GM23338 (cell line): Measurements from ENCODE around the gene GPATCH3. TPM values are rescaled to one million over a fixed set of nuclear protein-coding genes. Genes with fewer than 3 reads are reported as not detected.
A peak's percentile ranks its signal among the peaks of the same experiment; 100 is the strongest.

Experiments
- ATAC-seq: fragments of 200-7000 bp; cut with Tn5 transposase; 3 replicates; pipeline ENCODE4 v1.9.1; 2020
- DNase-seq: peaks from one replicate; pipeline ENCODE4 v3.0.0-alpha.2; 2015; ENCODE audit warnings: low spot score
- H2AFZ ChIP-seq: fragments of 200-600 bp; sonication (generic); 2 replicates; pipeline ENCODE4 v1.8.0; 2016; ENCODE audit warnings: antibody characterized with exemption, mild to moderate bottlenecking, moderate library complexity
- H3F3A ChIP-seq: fragments of 200-600 bp; sonication (generic); replicated peaks from 2 replicates; pipeline ENCODE4 v1.8.0; 2017; ENCODE audit warnings: antibody characterized with exemption, mixed run types, low read depth
- H3K27ac ChIP-seq: fragments of 200-600 bp; sonication (generic); 2 replicates; pipeline ENCODE4 v1.6.1; 2016; ENCODE audit warnings: low read depth
- H3K27me3 ChIP-seq: fragments of 200-600 bp; sonication (generic); 2 replicates; pipeline ENCODE4 v1.8.0; 2016; ENCODE audit warnings: mild to moderate bottlenecking, mixed run types, moderate library complexity; ENCODE audit not compliant: insufficient read depth
- H3K36me3 ChIP-seq: fragments of 200-600 bp; sonication (generic); 2 replicates; pipeline ENCODE4 v1.8.0; 2016; ENCODE audit warnings: mild to moderate bottlenecking; ENCODE audit not compliant: insufficient read depth
- H3K4me1 ChIP-seq: fragments of 200-600 bp; sonication (generic); 2 replicates; pipeline ENCODE4 v1.8.0; 2016; ENCODE audit warnings: mild to moderate bottlenecking, moderate library complexity; ENCODE audit not compliant: insufficient read depth
- H3K4me2 ChIP-seq: fragments of 200-600 bp; sonication (generic); 2 replicates; pipeline ENCODE4 v1.7.1; 2017; ENCODE audit warnings: mixed run types
- H3K4me3 ChIP-seq: fragments of 200-600 bp; sonication (generic); 2 replicates; pipeline ENCODE4 v1.6.1; 2016; ENCODE audit warnings: mixed run types
- H3K79me2 ChIP-seq: fragments of 200-600 bp; sonication (generic); replicated peaks from 2 replicates; pipeline ENCODE4 v1.8.0; 2017; ENCODE audit warnings: mild to moderate bottlenecking; ENCODE audit not compliant: insufficient read depth
- H3K9me2 ChIP-seq: fragments of 200-600 bp; sonication (generic); 2 replicates; pipeline ENCODE4 v1.8.0; 2017; ENCODE audit not compliant: insufficient read depth
- H4K20me1 ChIP-seq: fragments of 200-600 bp; sonication (generic); replicated peaks from 2 replicates; pipeline ENCODE4 v1.8.0; 2017; ENCODE audit warnings: mild to moderate bottlenecking; ENCODE audit not compliant: insufficient read depth
- H3K27ac Mint-ChIP-seq: 2 replicates; pipeline ENCODE4 v1.8.0; 2020; ENCODE audit warnings: inconsistent platforms, mild to moderate bottlenecking, moderate library complexity, mixed read lengths
- H3K27me3 Mint-ChIP-seq: 3 replicates; pipeline ENCODE4 v1.8.0; 2022; ENCODE audit warnings: low read depth, mild to moderate bottlenecking, moderate library complexity, mixed read lengths, inconsistent platforms; ENCODE audit not compliant: insufficient read depth, poor library complexity
- H3K36me3 Mint-ChIP-seq: 3 replicates; pipeline ENCODE4 v1.8.0; 2021; ENCODE audit warnings: low read depth, mild to moderate bottlenecking, inconsistent platforms, moderate library complexity, mixed read lengths
- H3K4me1 Mint-ChIP-seq: 3 replicates; pipeline ENCODE4 v1.8.0; 2020; ENCODE audit warnings: mild to moderate bottlenecking, inconsistent platforms, mixed read lengths
- H3K4me3 Mint-ChIP-seq: 3 replicates; pipeline ENCODE4 v1.8.0; 2021; ENCODE audit warnings: moderate library complexity, mild to moderate bottlenecking, inconsistent platforms, mixed read lengths
- H3K9me3 Mint-ChIP-seq: 3 replicates; pipeline ENCODE4 v1.8.0; 2020; ENCODE audit warnings: moderate library complexity, mild to moderate bottlenecking, inconsistent platforms, mixed read lengths
- CREB1 ChIP-seq: fragments of 250-450 bp; sonication (Bioruptor Pico); IDR thresholded peaks from 2 replicates; pipeline ENCODE4 v1.5.0; 2020; ENCODE audit warnings: low read depth, mild to moderate bottlenecking, moderate library complexity
- NANOG ChIP-seq: IDR thresholded peaks from 2 replicates; pipeline ENCODE4 v1.6.1; 2016; ENCODE audit warnings: antibody characterized with exemption, borderline replicate concordance
- POLR2AphosphoS5 ChIP-seq: IDR thresholded peaks from 2 replicates; pipeline ENCODE4 v1.6.1; 2016; ENCODE audit warnings: antibody characterized with exemption, low read depth
- STAT1 ChIP-seq: IDR thresholded peaks from one replicate; pipeline ENCODE4 v1.6.1; 2016; ENCODE audit warnings: antibody characterized with exemption; ENCODE audit not compliant: unreplicated experiment
- long read RNA-seq: library from polyadenylated mRNA; unstranded; transcript quantifications from one replicate; pipeline ENCODE4 v2.0.0, GENCODE V29; 2020; ENCODE audit not compliant: unreplicated experiment
- polyA plus RNA-seq: library from polyadenylated mRNA; unstranded; fragments of >200 nt; fragmentation: Nextera tagmentation; extraction: Ambion mirVana; gene quantifications from 2 replicates; pipeline ENCODE4 v1.2.1, GENCODE V29; 2016
- total RNA-seq: library from RNA; depleted of rRNA; stranded (reverse); fragments of >200 nt; shearing (Covaris generic); gene quantifications from 2 replicates; pipeline ENCODE4 v1.2.3, GENCODE V29; 2014; rRNA removed
- TF ChIP-seq, protein P1 (sequence below): IDR thresholded peaks from 2 replicates; pipeline ENCODE4 v1.6.1; 2016; ENCODE audit warnings: antibody characterized with exemption
- TF ChIP-seq, protein P2 (sequence below): fragments of 250-450 bp; sonication (Bioruptor Pico); IDR thresholded peaks from 2 replicates; pipeline ENCODE4 v1.5.0; 2020; ENCODE audit warnings: mild to moderate bottlenecking, moderate library complexity

The GPATCH3 gene
- total RNA-seq (10.5 and 15.6 TPM in 2 replicates), polyA plus RNA-seq (9.8 and 13.0 TPM in 2 replicates)
- long read RNA-seq, transcript GPATCH3-201 (7 exons, 2,123 nt) = major isoform, 17 of 20 reads
- long read RNA-seq, partial matches to known transcripts = 1 of 20 reads
- long read RNA-seq, other reads (novel, unspliced or antisense) = 2 of 20 reads

- ATAC-seq = peak; percentile 89
- H4K20me1 ChIP-seq = no peaks in the 10 kb centered on the region
- Mint-ChIP-seq H3K9me3 (no peaks in the 10 kb centered on the region), H3K27me3 (peaks cover 2% of the 10 kb centered on the region), H3K36me3 (peaks cover 12% of the 10 kb centered on the region; the same call in 2 of the 3 replicates), H3K27ac (peak within 1 kb of the TSS; percentile 97), H3K4me3 (peak within 1 kb of the TSS; percentile 87), H3K4me1 (peaks cover 8% of the 10 kb centered on the region)
- H3K4me2 ChIP-seq = peak within 1 kb of the TSS; percentile 89
- peak; percentile 98 for DNase-seq
- no peaks in the 10 kb centered on the region for H3K27me3 ChIP-seq
- H2AFZ ChIP-seq = peak within 1 kb of the TSS; percentile 90; the same call in 1 of the 2 replicates
- H3F3A ChIP-seq = 0 out of 2 replicates have a peak, but pooled peaks cover 5% of the 10 kb centered on the region
- H3K27ac ChIP-seq = peak within 1 kb of the TSS; percentile 94
- H3K4me3 ChIP-seq = peak within 1 kb of the TSS; percentile 84
- H3K36me3 ChIP-seq = peaks cover 9% of the 10 kb centered on the region; the same call in 1 of the 2 replicates
- no peaks in the 10 kb centered on the region for H3K9me2 ChIP-seq
- H3K4me1 ChIP-seq = peaks cover 7% of the 10 kb centered on the region
- H3K79me2 ChIP-seq = peaks cover 27% of the 10 kb centered on the region
- TF ChIP-seq, protein P1, sequence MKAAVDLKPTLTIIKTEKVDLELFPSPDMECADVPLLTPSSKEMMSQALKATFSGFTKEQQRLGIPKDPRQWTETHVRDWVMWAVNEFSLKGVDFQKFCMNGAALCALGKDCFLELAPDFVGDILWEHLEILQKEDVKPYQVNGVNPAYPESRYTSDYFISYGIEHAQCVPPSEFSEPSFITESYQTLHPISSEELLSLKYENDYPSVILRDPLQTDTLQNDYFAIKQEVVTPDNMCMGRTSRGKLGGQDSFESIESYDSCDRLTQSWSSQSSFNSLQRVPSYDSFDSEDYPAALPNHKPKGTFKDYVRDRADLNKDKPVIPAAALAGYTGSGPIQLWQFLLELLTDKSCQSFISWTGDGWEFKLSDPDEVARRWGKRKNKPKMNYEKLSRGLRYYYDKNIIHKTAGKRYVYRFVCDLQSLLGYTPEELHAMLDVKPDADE = peak; percentile 32; the same call in 1 of the 2 replicates
- peak; percentile 48; the same call in 1 of the 2 replicates for TF ChIP-seq CREB1 (CRISPR knock-in tag)
- peak; percentile 85 for TF ChIP-seq POLR2AphosphoS5
- TF ChIP-seq, protein P2, sequence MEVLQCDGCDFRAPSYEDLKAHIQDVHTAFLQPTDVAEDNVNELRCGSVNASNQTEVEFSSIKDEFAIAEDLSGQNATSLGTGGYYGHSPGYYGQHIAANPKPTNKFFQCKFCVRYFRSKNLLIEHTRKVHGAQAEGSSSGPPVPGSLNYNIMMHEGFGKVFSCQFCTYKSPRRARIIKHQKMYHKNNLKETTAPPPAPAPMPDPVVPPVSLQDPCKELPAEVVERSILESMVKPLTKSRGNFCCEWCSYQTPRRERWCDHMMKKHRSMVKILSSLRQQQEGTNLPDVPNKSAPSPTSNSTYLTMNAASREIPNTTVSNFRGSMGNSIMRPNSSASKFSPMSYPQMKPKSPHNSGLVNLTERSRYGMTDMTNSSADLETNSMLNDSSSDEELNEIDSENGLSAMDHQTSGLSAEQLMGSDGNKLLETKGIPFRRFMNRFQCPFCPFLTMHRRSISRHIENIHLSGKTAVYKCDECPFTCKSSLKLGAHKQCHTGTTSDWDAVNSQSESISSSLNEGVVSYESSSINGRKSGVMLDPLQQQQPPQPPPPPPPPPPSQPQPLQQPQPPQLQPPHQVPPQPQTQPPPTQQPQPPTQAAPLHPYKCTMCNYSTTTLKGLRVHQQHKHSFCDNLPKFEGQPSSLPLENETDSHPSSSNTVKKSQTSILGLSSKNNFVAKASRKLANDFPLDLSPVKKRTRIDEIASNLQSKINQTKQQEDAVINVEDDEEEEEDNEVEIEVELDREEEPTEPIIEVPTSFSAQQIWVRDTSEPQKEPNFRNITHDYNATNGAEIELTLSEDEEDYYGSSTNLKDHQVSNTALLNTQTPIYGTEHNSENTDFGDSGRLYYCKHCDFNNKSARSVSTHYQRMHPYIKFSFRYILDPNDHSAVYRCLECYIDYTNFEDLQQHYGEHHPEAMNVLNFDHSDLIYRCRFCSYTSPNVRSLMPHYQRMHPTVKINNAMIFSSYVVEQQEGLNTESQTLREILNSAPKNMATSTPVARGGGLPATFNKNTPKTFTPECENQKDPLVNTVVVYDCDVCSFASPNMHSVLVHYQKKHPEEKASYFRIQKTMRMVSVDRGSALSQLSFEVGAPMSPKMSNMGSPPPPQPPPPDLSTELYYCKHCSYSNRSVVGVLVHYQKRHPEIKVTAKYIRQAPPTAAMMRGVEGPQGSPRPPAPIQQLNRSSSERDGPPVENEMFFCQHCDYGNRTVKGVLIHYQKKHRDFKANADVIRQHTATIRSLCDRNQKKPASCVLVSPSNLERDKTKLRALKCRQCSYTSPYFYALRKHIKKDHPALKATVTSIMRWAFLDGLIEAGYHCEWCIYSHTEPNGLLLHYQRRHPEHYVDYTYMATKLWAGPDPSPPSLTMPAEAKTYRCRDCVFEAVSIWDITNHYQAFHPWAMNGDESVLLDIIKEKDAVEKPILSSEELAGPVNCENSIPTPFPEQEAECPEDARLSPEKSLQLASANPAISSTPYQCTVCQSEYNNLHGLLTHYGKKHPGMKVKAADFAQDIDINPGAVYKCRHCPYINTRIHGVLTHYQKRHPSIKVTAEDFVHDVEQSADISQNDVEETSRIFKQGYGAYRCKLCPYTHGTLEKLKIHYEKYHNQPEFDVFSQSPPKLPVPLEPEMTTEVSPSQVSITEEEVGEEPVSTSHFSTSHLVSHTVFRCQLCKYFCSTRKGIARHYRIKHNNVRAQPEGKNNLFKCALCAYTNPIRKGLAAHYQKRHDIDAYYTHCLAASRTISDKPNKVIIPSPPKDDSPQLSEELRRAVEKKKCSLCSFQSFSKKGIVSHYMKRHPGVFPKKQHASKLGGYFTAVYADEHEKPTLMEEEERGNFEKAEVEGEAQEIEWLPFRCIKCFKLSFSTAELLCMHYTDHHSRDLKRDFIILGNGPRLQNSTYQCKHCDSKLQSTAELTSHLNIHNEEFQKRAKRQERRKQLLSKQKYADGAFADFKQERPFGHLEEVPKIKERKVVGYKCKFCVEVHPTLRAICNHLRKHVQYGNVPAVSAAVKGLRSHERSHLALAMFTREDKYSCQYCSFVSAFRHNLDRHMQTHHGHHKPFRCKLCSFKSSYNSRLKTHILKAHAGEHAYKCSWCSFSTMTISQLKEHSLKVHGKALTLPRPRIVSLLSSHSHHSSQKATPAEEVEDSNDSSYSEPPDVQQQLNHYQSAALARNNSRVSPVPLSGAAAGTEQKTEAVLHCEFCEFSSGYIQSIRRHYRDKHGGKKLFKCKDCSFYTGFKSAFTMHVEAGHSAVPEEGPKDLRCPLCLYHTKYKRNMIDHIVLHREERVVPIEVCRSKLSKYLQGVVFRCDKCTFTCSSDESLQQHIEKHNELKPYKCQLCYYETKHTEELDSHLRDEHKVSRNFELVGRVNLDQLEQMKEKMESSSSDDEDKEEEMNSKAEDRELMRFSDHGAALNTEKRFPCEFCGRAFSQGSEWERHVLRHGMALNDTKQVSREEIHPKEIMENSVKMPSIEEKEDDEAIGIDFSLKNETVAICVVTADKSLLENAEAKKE (CRISPR knock-in tag) = no peak
- no peak for TF ChIP-seq STAT1
- TF ChIP-seq NANOG = 0 out of 2 replicates have a peak, but pooled peaks have one; percentile 16
Observed at GRCh38 chr1:26900001-26900814, at the start of gene GPATCH3. Gene GPATCH3, minus strand, starts transcription at chr1:26900467. Its CDS starts 25 bp downstream, at chr1:26900442.
